ENCODE data around the gene BTBD17.
"Not testable (repeated sequence)": the region's sequence is repeated elsewhere in the genome, so short reads cannot be mapped to it uniquely, and the experiment has no call there.

Gene BTBD17

DNA sequence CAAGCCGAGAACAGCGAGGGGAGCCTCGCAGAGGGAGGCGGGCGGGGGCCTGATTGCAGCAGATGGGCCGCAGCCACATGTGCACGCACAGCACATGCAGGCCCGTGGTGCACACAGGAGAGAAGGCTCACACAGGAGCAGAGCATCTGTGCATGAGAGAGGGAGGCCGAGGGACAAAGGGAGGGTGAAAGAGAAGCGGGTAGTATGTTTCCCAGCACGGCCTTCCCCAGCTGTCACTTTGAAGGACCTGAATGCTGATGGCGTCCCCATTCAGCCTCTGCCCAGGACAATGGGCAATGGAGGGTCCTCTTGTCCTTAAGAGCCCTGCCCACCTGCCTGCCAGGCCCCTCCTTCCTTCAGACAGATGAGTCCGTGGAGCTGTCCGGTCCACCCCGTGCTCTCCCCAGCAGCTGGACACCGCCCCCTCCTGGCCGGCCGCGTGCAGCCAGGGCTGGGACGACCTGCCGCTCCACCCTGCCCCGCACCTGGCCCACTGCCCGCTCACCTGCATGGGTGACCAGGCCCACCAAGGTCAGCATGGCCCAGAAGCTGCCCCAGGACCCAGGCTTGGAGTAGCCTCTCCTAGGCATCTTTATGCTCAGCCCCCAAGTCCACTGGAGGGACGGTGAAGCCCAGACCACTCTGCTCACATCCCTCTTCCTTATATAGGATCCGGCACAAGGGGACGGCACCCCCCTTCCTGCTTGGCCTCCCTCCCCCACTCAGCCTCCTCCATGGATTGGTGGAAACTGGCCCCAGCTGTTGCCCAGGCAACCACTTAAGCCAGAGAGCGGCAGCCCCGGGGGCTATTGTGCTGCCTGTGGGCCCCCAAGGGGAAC is at the start of gene BTBD17:
TSS of gene BTBD17 (minus strand) at position 639 of the 839 bp plus-strand sequence. CDS start at position 590, 49 bp downstream.
- DNase-seq (ENCODE audit: low read depth) = no peak

DNA sequence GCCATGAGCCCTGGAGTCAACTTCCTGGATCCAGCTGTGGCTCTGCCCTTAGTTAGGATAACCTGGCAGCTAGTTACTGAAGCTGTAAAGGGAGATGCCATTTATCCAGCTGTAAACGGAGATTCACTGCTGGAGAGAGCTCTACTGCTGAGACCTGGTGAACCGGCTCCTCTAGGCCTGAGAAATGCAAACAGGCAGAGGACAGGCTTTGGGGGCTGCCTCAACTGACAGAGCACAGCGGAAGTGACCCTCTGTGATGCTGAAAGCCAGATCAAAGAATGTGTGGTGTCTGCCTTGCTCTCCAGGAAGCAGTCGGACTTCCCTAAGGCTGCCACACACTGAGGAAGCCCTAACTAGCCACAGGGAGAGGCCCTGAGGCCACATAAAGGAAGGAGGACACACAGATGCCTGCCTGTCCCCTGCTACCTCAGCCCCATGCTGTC is 48.4 kb upstream of the BTBD17 start:
- DNase-seq (ENCODE audit: low read depth) = no peak

DNA sequence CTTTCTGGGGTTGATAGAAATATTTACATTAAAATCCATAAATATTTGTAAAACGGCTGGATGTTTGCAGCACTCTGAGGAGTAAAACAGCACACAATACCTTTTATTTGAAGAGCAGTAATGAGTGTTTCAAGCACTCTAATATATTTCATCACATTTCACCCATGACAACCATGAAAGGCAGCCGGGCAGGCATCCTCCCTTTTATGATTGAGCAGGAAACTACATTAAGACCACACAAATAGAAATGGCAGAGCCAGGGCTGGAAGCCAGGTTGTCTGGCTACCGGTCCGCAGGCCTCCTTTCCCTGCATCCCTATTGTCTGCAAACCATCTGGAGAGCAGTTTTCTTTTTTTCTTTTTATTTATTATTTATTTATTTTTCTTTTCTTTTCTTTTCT is 47.1 kb upstream of the BTBD17 start:
- DNase-seq (ENCODE audit: low read depth) = no peak

- DNase-seq (ENCODE audit: low read depth) = no peak
Measured at GRCh38 chr17:74408262-74408661, 46.6 kb upstream of the BTBD17 start.

- no peak for DNase-seq (ENCODE audit: low read depth)
Measured at GRCh38 chr17:74407384-74407783, 45.7 kb upstream of the BTBD17 start.

GRCh38 chr17:74405311-74405710 is 43.6 kb upstream of the BTBD17 start:
- not testable (repeated sequence) for DNase-seq (ENCODE audit: low read depth)

DNA sequence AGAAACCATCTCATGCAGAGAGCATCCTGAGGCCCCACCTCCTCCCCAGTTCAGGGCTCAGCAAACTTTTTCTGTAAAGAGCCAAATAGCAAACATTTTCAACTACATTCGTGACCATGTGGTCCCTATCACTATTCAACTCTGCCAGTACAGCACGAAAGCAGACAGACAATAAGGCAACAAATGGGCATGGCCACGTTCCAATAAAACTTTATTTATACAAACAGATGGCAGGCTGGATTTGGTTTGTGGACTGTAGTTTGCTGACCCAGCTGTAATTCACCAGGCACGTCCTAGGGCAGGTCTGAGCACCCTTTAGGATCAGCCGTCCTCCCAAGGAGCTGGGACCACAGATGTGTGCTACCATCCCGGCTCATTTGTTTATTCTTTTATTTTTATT is 43.1 kb upstream of the BTBD17 start:
- DNase-seq (ENCODE audit: low read depth) = no peak

- DNase-seq (ENCODE audit: low read depth) = no peak
Measured at GRCh38 chr17:74404218-74404617, 42.5 kb upstream of the BTBD17 start.

DNA sequence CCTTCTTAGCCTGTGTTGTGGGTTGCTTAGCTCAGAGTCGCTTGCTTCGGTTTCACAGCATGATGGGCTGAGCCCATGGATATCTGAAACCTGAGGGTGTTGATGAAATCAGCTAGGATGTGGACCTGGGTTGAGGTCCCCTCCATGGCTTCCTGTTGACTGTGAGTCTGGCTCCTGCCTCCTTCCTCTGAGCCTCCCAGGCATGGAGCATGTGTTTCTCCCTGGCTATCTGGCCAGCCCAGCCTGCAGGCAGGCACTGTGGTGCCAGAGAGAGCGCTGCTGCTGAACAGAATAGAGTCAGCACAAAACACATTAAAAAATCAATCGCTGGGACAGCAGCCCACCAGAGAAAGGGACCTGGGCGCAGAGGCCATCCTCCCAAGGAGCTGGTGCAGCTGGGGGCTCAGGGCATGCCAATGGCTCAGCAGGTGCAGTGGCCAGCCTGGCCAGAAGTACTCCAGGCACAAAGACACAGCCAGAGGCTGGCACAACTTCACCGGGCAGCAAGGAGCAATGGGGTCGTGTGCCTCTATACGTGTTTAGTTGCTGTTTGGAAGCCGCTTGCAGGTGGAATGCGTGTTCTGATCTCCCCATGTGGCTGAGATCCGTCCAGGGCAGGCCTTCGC is 42.0 kb upstream of the BTBD17 start:
- no peak for DNase-seq (ENCODE audit: low read depth)

- no peak for DNase-seq (ENCODE audit: low read depth)
Measured at GRCh38 chr17:74402048-74402447, 40.4 kb upstream of the BTBD17 start.

DNA sequence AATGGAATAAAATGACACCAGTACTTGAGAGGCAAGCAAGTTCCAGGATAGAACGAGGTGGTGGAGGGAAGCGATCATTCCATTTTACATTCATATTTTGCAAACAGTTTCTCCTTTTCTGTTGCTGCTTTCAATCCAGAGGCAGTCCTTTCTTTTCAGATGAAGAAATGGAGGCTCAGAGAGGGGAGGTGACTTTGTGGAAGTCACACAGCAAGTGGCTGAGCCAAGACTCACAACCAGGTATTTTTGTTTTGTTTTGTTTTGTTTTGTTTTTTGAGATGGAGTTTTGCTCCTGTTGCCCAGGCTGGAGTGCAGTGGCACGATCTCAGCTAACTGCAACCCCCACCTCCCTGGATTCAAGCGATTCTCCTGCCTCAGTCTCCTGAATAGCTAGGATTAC is 34.9 kb upstream of the BTBD17 start:
- no peak for DNase-seq (ENCODE audit: low read depth)

DNA sequence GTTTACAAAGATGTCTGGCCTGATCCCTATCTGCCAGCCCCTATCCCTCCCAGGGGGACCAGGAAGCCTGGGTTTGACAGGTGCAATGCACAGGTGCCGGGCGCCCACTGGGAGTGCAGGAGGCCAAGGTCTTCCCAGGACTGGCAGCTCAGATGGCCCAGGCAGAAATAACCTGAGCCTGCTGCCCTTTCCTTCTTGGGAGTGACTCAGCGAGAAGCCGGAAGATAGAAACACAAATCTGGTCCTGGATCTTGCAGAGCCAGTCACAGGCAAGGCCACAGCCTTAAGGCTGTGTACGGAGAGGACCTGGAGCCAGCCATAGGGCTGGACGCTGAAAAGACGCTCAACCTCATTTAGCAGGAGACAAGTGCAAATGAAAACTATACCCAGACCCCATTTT is 33.3 kb upstream of the BTBD17 start:
- no peak for DNase-seq (ENCODE audit: low read depth)

DNA sequence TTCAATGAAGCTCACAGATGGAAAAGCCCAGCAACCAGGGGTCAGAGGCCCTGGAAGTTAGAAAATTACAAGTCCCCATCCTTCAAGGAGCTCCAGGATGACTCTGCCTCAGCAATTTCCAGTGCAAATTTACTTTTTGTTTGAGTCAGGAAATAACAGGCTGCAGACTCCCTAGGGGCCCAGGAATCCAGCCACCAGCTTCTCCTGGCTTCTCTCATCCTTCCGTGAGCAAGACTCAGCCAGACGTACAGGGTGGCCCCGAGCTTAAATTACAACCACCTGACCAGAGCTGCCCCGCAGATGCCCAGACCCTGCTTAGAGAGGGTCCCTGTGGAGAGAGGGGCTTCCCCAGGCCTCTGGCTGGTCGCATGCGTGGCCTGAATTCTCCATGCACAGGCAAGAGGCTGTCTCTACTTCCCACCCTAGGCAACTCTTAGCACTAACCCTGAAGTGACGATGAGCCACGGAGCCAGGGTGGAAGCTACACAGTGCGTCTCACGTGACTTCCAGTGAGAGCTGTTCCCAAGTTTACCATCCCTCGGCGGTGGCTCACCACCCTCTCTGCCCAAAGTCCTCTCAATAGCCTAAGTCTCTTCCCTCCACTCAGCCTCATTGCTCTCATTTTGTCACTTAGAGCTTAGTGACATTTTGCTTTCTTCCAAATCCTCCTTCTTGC is 32.7 kb upstream of the BTBD17 start:
- no peak for DNase-seq (ENCODE audit: low read depth)

GRCh38 chr17:74393346-74393942 is 31.8 kb upstream of the BTBD17 start:
- no peak for DNase-seq (ENCODE audit: low read depth)

- no peak for DNase-seq (ENCODE audit: low read depth)
Measured at GRCh38 chr17:74392848-74393247, 31.2 kb upstream of the BTBD17 start.

DNA sequence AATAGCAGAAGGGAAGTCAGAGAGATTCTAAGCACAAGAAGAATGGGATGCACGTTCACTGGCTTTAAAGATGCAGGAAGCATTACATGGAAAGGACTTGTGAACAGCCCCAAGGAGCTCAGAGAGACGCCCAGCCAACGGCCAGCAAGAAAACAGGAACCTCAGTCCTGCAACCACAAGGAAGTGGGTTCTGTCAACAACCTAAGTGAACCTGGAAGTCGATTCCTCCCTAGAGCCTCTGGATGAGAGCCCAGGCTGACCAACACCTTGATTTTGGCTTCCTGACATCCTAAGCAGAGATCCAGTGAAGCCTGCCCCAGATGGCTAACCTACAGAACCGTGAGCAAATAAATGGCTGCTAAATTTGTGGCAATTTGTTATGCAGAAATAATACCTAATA is 30.1 kb upstream of the BTBD17 start:
- no peak for DNase-seq (ENCODE audit: low read depth)

DNA sequence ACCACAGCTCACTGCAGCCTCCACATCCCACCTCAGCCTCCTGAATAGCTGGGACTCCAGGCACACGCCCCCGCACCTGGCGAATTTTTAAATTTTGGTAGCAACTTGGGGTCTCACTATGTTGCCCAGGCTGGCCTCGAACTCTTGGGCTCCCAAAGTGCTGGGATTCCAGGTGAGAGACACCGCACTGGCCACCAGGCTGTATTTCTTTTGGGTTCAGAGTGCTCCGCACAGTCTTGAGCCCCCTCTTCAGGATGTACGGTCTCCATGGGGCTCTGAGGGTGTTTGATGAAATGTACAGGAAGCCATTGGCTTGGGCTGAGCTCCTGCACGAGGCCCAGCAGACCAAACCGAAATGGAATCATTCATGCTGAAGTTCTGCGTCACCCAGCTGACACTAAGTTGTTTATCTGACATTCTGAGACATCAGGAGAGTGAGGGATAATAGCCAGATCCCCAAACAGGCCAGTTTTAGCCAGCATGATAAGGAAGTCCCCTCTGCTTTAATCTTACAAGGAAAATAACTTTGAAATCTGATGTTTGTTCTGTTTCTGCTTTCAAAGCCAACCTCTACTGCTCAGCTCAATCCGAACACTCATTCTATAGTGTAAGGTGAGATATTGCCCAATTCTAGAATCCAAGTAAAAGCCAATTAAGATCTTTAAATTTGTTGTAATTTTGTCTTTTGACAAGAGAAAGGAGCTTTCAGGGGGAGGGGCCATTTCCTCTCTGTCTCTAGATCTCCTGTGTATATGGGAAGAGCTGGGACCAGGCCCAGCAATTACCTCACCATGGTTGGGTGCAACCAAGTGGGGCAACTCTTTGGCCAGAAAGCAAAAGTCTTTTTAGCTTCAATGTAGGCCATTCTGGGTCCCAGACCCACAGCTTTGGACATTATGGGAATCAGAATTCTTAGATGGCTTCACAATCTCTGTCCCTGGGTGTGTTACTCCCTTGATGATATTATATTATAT is 29.3 kb upstream of the BTBD17 start:
- no peak for DNase-seq (ENCODE audit: low read depth)

GRCh38 chr17:74389937-74390679 is 28.4 kb upstream of the BTBD17 start:
- no peak for DNase-seq (ENCODE audit: low read depth)

DNA sequence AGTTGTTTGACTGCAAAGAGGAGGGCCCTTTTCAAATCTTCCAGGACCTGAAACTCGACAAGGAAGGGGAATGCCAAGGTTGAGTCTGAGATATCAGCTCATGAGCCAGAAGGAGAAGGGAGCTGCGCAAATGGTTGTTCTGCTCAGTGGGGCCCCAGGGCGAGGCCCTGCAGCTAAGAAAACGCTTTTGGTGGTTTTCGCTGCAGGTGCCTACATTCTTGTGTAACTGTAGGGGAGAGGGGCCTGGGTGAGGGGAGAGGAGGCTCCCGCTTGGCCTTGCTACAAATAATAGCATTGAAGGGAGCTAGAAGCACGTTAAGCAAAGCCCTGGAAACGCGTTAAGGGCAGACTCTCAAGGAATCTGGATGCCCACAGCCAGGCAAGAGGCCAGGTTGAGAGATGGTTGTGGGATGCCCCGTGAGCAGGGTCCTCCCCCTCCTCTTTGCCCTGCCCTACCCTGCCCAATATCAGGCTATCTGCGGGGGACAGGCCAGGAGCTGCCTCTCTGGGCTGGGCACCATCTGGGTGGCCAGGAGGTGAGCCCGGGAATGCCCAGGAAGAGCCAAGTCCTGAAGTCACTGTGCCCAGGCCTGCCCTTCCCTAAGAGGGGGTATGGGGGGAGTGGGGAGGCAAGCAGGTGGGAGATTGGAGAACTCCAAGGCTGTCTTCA is 27.6 kb upstream of the BTBD17 start:
- no peak for DNase-seq (ENCODE audit: low read depth)

Measured in HS-27A (cell line).